WERI-Rb-1 (cell line): ENCODE measurements around the gene WASHC3.
A peak's percentile ranks its signal among the peaks of the same experiment; 100 is the strongest.

ENCODE experiments used
- DNase-seq: peaks from one replicate; pipeline ENCODE4 v3.0.0-alpha.2; 2020
- H3K27ac ChIP-seq: fragments of 250-450 bp; sonication (Bioruptor Pico); 2 replicates; pipeline ENCODE4 v1.5.1; 2020; ENCODE audit warnings: mild to moderate bottlenecking, moderate library complexity
- H3K27me3 ChIP-seq: fragments of 250-450 bp; sonication (Bioruptor Pico); 2 replicates; pipeline ENCODE4 v1.5.1; 2021; ENCODE audit warnings: mild to moderate bottlenecking, low read depth, moderate library complexity; ENCODE audit not compliant: insufficient read depth, severe bottlenecking
- H3K36me3 ChIP-seq: fragments of 250-450 bp; sonication (Bioruptor Pico); 2 replicates; pipeline ENCODE4 v1.5.1; 2020; ENCODE audit warnings: mild to moderate bottlenecking, moderate library complexity
- H3K4me3 ChIP-seq: 2 replicates; pipeline ENCODE4 v1.5.1; 2011; ENCODE audit warnings: low read depth, mild to moderate bottlenecking, control low read depth, low read length
- H3K9me3 ChIP-seq: fragments of 250-450 bp; sonication (Bioruptor Pico); 2 replicates; pipeline ENCODE4 v1.5.1; 2021; ENCODE audit warnings: mild to moderate bottlenecking, moderate library complexity; ENCODE audit not compliant: severe bottlenecking
- TF ChIP-seq, protein P1 (sequence below): IDR thresholded peaks from 2 replicates; pipeline ENCODE4 v1.5.1; 2011; ENCODE audit warnings: low read depth, mild to moderate bottlenecking, control low read depth, inconsistent platforms, low read length

Gene WASHC3, protein sequence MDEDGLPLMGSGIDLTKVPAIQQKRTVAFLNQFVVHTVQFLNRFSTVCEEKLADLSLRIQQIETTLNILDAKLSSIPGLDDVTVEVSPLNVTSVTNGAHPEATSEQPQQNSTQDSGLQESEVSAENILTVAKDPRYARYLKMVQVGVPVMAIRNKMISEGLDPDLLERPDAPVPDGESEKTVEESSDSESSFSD

DNA sequence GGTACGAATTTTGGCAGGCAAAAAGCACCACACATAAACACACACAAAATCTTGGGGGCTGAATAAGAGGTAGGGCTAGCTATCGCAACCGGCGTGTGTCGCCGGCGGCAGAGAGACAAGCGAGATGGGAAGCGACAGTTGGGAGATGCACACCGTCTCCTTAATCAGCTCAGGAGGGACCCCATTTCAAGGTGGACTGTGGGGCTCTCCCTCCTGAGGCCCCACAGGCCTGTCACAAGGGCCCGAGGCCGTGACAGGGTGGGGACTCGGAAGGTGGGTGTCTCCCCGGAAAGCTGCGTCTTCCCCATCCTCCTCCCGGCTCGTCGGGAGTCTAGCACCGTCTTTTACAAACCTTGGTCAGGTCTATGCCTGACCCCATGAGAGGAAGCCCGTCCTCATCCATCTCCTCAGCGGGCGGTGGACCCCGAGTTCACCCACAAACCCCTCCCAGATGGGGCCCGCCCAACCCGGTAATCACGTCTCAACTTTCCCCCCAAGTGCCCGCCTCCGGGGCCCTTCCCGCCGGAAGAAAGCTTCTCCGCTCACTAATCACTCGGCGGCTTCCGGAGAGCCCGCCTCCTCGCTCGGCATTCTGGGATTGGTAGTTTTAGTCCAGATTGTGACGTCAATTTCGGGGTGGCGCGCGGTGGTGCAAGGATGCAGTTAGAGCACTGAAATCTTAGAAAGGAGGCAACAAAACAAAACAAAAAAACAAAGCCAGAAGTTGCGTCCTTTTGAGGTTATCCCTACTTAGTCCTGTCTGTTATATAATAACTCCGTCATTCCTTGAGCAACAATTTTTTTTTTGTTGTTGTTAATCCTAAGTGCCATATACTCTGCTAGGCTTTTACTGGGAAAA is at the start of gene WASHC3:
WASHC3 (minus strand) TSS at position 432 of the 859 bp plus-strand sequence; CDS start at position 403, 29 bp downstream.
- no peaks in the 10 kb centered on the region for H3K27me3 ChIP-seq
- H3K9me3 ChIP-seq = no peaks in the 10 kb centered on the region
- peak within 1 kb of the TSS; percentile 54 for H3K27ac ChIP-seq
- no peaks in the 10 kb centered on the region for H3K36me3 ChIP-seq
- peak; percentile 94 for DNase-seq
- peak within 1 kb of the TSS; percentile 85 for H3K4me3 ChIP-seq
- TF ChIP-seq, protein P1, sequence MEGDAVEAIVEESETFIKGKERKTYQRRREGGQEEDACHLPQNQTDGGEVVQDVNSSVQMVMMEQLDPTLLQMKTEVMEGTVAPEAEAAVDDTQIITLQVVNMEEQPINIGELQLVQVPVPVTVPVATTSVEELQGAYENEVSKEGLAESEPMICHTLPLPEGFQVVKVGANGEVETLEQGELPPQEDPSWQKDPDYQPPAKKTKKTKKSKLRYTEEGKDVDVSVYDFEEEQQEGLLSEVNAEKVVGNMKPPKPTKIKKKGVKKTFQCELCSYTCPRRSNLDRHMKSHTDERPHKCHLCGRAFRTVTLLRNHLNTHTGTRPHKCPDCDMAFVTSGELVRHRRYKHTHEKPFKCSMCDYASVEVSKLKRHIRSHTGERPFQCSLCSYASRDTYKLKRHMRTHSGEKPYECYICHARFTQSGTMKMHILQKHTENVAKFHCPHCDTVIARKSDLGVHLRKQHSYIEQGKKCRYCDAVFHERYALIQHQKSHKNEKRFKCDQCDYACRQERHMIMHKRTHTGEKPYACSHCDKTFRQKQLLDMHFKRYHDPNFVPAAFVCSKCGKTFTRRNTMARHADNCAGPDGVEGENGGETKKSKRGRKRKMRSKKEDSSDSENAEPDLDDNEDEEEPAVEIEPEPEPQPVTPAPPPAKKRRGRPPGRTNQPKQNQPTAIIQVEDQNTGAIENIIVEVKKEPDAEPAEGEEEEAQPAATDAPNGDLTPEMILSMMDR = no peak

DNA sequence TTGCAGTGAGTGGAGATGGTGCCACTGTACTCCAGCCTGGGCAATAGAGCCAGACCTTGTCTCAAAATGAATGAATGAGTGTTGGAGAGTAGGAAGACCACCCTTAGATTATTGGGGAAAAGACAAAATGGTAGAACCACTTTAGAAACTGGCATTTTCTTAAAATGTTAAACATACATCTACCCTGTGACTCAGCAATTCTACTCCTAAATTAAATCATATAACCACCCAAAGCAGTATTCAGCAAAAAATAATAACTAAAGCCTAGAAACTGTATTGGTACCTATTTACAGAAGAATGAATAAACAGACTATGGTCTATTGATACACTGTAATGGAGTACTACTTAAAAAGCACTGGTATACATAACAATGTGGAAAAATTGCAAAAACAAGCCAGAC is 49.0 kb upstream of the WASHC3 start:
- DNase-seq = no peak
- peaks cover 40% of the 10 kb centered on the region for H3K36me3 ChIP-seq

DNA sequence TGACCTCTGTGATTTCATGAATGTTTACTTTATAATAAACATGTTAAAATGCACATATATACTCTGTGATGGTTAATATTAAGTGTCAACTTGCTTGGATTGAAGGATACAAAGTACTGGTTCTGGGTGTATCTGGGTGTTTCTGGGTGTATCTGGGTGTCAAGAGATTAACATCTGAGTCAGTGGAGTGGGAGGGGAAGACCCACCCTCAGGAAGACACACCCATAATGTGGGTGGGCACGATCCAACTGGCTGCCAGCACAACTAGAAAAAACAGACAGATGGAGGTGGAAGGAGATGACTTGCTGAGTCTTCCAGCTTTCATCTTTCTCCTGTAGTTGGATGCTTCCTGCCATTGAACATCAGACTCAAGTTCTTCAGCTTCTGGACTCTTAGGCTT is 46.2 kb upstream of the WASHC3 start:
- Histone ChIP-seq H3K27ac (no peak overlapping the region), H3K27me3 (no peaks in the 10 kb centered on the region), H3K9me3 (no peaks in the 10 kb centered on the region), H3K4me3 (no peak overlapping the region), H3K36me3 (peaks cover 36% of the 10 kb centered on the region)
- TF ChIP-seq, protein P1 = no peak
- DNase-seq = no peak

More for the DNA sequence above, 49.0 kb upstream of the WASHC3 start:
- no peak overlapping the region for H3K4me3 ChIP-seq
- H3K27me3 ChIP-seq = no peaks in the 10 kb centered on the region
- TF ChIP-seq, protein P1 = no peak
- H3K27ac ChIP-seq = no peak overlapping the region
- H3K9me3 ChIP-seq = no peaks in the 10 kb centered on the region

- Histone ChIP-seq H3K4me3 (no peak overlapping the region), H3K27me3 (no peaks in the 10 kb centered on the region), H3K36me3 (peaks cover 34% of the 10 kb centered on the region), H3K27ac (no peak overlapping the region), H3K9me3 (no peaks in the 10 kb centered on the region)
- no peak for DNase-seq
- TF ChIP-seq, protein P1 = no peak
These were observed 45.1 kb upstream of the WASHC3 start for GRCh38 chr12:102106905-102107304.

DNA sequence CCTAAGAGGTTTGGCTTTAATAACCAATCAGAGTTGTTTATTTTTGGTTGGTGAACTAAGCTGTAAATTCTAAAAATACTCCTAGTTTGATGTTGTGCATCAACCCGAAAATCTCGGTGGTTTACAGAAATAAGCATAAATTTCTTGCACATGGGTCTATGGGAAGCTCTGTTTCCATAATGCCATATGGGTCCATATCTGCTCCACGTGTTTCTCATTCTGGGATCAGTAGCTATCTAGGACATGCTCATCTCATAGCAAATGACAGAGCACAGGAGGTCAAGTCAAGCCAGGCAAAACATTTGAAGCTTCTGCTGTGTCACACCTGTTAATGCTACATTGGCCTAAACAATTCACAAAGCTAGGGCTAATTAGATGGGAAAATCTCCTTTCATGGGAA is 35.1 kb upstream of the WASHC3 start:
- Histone ChIP-seq H3K9me3 (no peaks in the 10 kb centered on the region), H3K27ac (no peak overlapping the region), H3K27me3 (no peaks in the 10 kb centered on the region), H3K36me3 (peaks cover 4% of the 10 kb centered on the region; the same call in 1 of the 2 replicates), H3K4me3 (no peak overlapping the region)
- DNase-seq = no peak
- TF ChIP-seq, protein P1 = no peak
